GM23338 (cell line): Measurements from ENCODE around the gene BCAS3. TPM values are rescaled to one million over a fixed set of nuclear protein-coding genes. Genes with fewer than 3 reads are reported as not detected.

Source experiments
- ATAC-seq: fragments of 200-7000 bp; cut with Tn5 transposase; 3 replicates; pipeline ENCODE4 v1.9.1; 2020
- DNase-seq: peaks from one replicate; pipeline ENCODE4 v3.0.0-alpha.2; 2015; ENCODE audit warnings: low spot score
- H2AFZ ChIP-seq: fragments of 200-600 bp; sonication (generic); 2 replicates; pipeline ENCODE4 v1.8.0; 2016; ENCODE audit warnings: antibody characterized with exemption, mild to moderate bottlenecking, moderate library complexity
- H3F3A ChIP-seq: fragments of 200-600 bp; sonication (generic); replicated peaks from 2 replicates; pipeline ENCODE4 v1.8.0; 2017; ENCODE audit warnings: antibody characterized with exemption, mixed run types, low read depth
- H3K27ac ChIP-seq: fragments of 200-600 bp; sonication (generic); 2 replicates; pipeline ENCODE4 v1.6.1; 2016; ENCODE audit warnings: low read depth
- H3K27me3 ChIP-seq: fragments of 200-600 bp; sonication (generic); 2 replicates; pipeline ENCODE4 v1.8.0; 2016; ENCODE audit warnings: mild to moderate bottlenecking, mixed run types, moderate library complexity; ENCODE audit not compliant: insufficient read depth
- H3K36me3 ChIP-seq: fragments of 200-600 bp; sonication (generic); 2 replicates; pipeline ENCODE4 v1.8.0; 2016; ENCODE audit warnings: mild to moderate bottlenecking; ENCODE audit not compliant: insufficient read depth
- H3K4me1 ChIP-seq: fragments of 200-600 bp; sonication (generic); 2 replicates; pipeline ENCODE4 v1.8.0; 2016; ENCODE audit warnings: mild to moderate bottlenecking, moderate library complexity; ENCODE audit not compliant: insufficient read depth
- H3K4me2 ChIP-seq: fragments of 200-600 bp; sonication (generic); 2 replicates; pipeline ENCODE4 v1.7.1; 2017; ENCODE audit warnings: mixed run types
- H3K4me3 ChIP-seq: fragments of 200-600 bp; sonication (generic); 2 replicates; pipeline ENCODE4 v1.6.1; 2016; ENCODE audit warnings: mixed run types
- H3K79me2 ChIP-seq: fragments of 200-600 bp; sonication (generic); replicated peaks from 2 replicates; pipeline ENCODE4 v1.8.0; 2017; ENCODE audit warnings: mild to moderate bottlenecking; ENCODE audit not compliant: insufficient read depth
- H3K9me2 ChIP-seq: fragments of 200-600 bp; sonication (generic); 2 replicates; pipeline ENCODE4 v1.8.0; 2017; ENCODE audit not compliant: insufficient read depth
- H4K20me1 ChIP-seq: fragments of 200-600 bp; sonication (generic); replicated peaks from 2 replicates; pipeline ENCODE4 v1.8.0; 2017; ENCODE audit warnings: mild to moderate bottlenecking; ENCODE audit not compliant: insufficient read depth
- H3K27ac Mint-ChIP-seq: 2 replicates; pipeline ENCODE4 v1.8.0; 2020; ENCODE audit warnings: inconsistent platforms, mild to moderate bottlenecking, moderate library complexity, mixed read lengths
- H3K27me3 Mint-ChIP-seq: 3 replicates; pipeline ENCODE4 v1.8.0; 2022; ENCODE audit warnings: low read depth, mild to moderate bottlenecking, moderate library complexity, mixed read lengths, inconsistent platforms; ENCODE audit not compliant: insufficient read depth, poor library complexity
- H3K36me3 Mint-ChIP-seq: 3 replicates; pipeline ENCODE4 v1.8.0; 2021; ENCODE audit warnings: low read depth, mild to moderate bottlenecking, inconsistent platforms, moderate library complexity, mixed read lengths
- H3K4me1 Mint-ChIP-seq: 3 replicates; pipeline ENCODE4 v1.8.0; 2020; ENCODE audit warnings: mild to moderate bottlenecking, inconsistent platforms, mixed read lengths
- H3K4me3 Mint-ChIP-seq: 3 replicates; pipeline ENCODE4 v1.8.0; 2021; ENCODE audit warnings: moderate library complexity, mild to moderate bottlenecking, inconsistent platforms, mixed read lengths
- H3K9me3 Mint-ChIP-seq: 3 replicates; pipeline ENCODE4 v1.8.0; 2020; ENCODE audit warnings: moderate library complexity, mild to moderate bottlenecking, inconsistent platforms, mixed read lengths
- CREB1 ChIP-seq: fragments of 250-450 bp; sonication (Bioruptor Pico); IDR thresholded peaks from 2 replicates; pipeline ENCODE4 v1.5.0; 2020; ENCODE audit warnings: low read depth, mild to moderate bottlenecking, moderate library complexity
- JUNB ChIP-seq: IDR thresholded peaks from one replicate; pipeline ENCODE4 v1.6.1; 2016; ENCODE audit warnings: antibody characterized with exemption; ENCODE audit not compliant: unreplicated experiment
- NANOG ChIP-seq: IDR thresholded peaks from 2 replicates; pipeline ENCODE4 v1.6.1; 2016; ENCODE audit warnings: antibody characterized with exemption, borderline replicate concordance
- STAT1 ChIP-seq: IDR thresholded peaks from one replicate; pipeline ENCODE4 v1.6.1; 2016; ENCODE audit warnings: antibody characterized with exemption; ENCODE audit not compliant: unreplicated experiment
- ZNF114 ChIP-seq: fragments of 250-450 bp; sonication (Bioruptor Pico); IDR thresholded peaks from 2 replicates; pipeline ENCODE4 v1.5.0; 2020; ENCODE audit warnings: mild to moderate bottlenecking, moderate library complexity
- ZNF331 ChIP-seq: fragments of 250-450 bp; sonication (Bioruptor Pico); IDR thresholded peaks from 2 replicates; pipeline ENCODE4 v1.5.0; 2020; ENCODE audit warnings: low read depth, mild to moderate bottlenecking, moderate library complexity
- polyA plus RNA-seq: library from polyadenylated mRNA; unstranded; fragments of >200 nt; fragmentation: Nextera tagmentation; extraction: Ambion mirVana; gene quantifications from 2 replicates; pipeline ENCODE4 v1.2.1, GENCODE V29; 2016
- total RNA-seq: library from RNA; depleted of rRNA; stranded (reverse); fragments of >200 nt; shearing (Covaris generic); gene quantifications from 2 replicates; pipeline ENCODE4 v1.2.3, GENCODE V29; 2014
- TF ChIP-seq, protein P1 (sequence below): fragments of 250-450 bp; sonication (Bioruptor Pico); IDR thresholded peaks from 2 replicates; pipeline ENCODE4 v1.5.0; 2020; ENCODE audit warnings: mild to moderate bottlenecking, moderate library complexity

BCAS3 gene
- total and polyA plus RNA-seq, 2 experiments from 2014 or later: 8.2 to 28.0 TPM

DNA sequence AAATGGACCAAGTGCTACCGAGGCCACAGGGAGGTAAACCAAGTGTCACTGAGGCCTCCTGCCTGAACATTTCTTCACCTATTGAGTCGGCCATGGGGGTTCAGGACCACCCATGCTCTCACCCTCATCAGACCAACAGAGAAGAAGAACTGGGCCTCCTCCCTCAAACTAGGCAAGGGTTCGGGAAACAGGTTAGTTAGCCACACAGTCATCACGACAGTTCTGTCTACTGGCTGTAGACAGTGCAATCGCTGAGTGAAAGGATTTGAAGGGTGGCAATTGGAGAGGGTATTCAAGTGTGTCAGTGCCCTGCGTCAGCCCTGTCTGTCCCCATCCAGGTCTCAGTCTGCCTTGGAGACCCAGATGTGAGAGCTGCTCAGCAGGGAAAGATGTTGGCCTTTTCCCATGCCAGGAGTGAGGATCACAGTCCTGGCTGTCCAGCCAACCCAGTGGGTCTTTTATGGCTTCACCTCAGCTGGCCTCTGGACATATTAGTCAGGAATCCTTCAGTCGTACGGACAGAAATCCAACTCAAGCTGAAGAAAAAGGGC lies 741.9 kb downstream of the BCAS3 start:
- H3K9me3 Mint-ChIP-seq: no peaks in the 10 kb centered on the region
- Histone ChIP-seq H3K4me1 (peaks cover 7% of the 10 kb centered on the region; the same call in 1 of the 2 replicates), H2AFZ (no peak overlapping the region), H3K79me2 (no peaks in the 10 kb centered on the region), H3K4me3 (no peak overlapping the region), H3F3A (no peaks in the 10 kb centered on the region), H4K20me1 (no peaks in the 10 kb centered on the region), H3K27ac (no peak overlapping the region), H3K4me2 (no peak overlapping the region), H3K27me3 (peaks cover 40% of the 10 kb centered on the region), H3K36me3 (no peaks in the 10 kb centered on the region), H3K9me2 (no peaks in the 10 kb centered on the region)
- ATAC-seq (no peak), DNase-seq (no peak)
- no peak overlapping the region for H3K4me3 Mint-ChIP-seq
- no peaks in the 10 kb centered on the region; the same call in 2 of the 3 replicates for H3K36me3 Mint-ChIP-seq
- H3K4me1 Mint-ChIP-seq: peaks cover 6% of the 10 kb centered on the region
- no peak overlapping the region for H3K27ac Mint-ChIP-seq
- peaks cover 29% of the 10 kb centered on the region for H3K27me3 Mint-ChIP-seq
- TF ChIP-seq NANOG (no peak), ZNF114 (CRISPR knock-in tag) (no peak), STAT1 (no peak)
- TF ChIP-seq, protein P1, sequence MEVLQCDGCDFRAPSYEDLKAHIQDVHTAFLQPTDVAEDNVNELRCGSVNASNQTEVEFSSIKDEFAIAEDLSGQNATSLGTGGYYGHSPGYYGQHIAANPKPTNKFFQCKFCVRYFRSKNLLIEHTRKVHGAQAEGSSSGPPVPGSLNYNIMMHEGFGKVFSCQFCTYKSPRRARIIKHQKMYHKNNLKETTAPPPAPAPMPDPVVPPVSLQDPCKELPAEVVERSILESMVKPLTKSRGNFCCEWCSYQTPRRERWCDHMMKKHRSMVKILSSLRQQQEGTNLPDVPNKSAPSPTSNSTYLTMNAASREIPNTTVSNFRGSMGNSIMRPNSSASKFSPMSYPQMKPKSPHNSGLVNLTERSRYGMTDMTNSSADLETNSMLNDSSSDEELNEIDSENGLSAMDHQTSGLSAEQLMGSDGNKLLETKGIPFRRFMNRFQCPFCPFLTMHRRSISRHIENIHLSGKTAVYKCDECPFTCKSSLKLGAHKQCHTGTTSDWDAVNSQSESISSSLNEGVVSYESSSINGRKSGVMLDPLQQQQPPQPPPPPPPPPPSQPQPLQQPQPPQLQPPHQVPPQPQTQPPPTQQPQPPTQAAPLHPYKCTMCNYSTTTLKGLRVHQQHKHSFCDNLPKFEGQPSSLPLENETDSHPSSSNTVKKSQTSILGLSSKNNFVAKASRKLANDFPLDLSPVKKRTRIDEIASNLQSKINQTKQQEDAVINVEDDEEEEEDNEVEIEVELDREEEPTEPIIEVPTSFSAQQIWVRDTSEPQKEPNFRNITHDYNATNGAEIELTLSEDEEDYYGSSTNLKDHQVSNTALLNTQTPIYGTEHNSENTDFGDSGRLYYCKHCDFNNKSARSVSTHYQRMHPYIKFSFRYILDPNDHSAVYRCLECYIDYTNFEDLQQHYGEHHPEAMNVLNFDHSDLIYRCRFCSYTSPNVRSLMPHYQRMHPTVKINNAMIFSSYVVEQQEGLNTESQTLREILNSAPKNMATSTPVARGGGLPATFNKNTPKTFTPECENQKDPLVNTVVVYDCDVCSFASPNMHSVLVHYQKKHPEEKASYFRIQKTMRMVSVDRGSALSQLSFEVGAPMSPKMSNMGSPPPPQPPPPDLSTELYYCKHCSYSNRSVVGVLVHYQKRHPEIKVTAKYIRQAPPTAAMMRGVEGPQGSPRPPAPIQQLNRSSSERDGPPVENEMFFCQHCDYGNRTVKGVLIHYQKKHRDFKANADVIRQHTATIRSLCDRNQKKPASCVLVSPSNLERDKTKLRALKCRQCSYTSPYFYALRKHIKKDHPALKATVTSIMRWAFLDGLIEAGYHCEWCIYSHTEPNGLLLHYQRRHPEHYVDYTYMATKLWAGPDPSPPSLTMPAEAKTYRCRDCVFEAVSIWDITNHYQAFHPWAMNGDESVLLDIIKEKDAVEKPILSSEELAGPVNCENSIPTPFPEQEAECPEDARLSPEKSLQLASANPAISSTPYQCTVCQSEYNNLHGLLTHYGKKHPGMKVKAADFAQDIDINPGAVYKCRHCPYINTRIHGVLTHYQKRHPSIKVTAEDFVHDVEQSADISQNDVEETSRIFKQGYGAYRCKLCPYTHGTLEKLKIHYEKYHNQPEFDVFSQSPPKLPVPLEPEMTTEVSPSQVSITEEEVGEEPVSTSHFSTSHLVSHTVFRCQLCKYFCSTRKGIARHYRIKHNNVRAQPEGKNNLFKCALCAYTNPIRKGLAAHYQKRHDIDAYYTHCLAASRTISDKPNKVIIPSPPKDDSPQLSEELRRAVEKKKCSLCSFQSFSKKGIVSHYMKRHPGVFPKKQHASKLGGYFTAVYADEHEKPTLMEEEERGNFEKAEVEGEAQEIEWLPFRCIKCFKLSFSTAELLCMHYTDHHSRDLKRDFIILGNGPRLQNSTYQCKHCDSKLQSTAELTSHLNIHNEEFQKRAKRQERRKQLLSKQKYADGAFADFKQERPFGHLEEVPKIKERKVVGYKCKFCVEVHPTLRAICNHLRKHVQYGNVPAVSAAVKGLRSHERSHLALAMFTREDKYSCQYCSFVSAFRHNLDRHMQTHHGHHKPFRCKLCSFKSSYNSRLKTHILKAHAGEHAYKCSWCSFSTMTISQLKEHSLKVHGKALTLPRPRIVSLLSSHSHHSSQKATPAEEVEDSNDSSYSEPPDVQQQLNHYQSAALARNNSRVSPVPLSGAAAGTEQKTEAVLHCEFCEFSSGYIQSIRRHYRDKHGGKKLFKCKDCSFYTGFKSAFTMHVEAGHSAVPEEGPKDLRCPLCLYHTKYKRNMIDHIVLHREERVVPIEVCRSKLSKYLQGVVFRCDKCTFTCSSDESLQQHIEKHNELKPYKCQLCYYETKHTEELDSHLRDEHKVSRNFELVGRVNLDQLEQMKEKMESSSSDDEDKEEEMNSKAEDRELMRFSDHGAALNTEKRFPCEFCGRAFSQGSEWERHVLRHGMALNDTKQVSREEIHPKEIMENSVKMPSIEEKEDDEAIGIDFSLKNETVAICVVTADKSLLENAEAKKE: no peak

GRCh38 chr17:61420052-61420451 lies 742.4 kb downstream of the BCAS3 start:
- Mint-ChIP-seq H3K27me3 (peaks cover 26% of the 10 kb centered on the region), H3K9me3 (no peaks in the 10 kb centered on the region), H3K4me1 (peaks cover 6% of the 10 kb centered on the region), H3K27ac (no peak overlapping the region), H3K4me3 (no peak overlapping the region), H3K36me3 (no peaks in the 10 kb centered on the region; the same call in 2 of the 3 replicates)
- Histone ChIP-seq H3F3A (no peaks in the 10 kb centered on the region), H3K4me2 (no peak overlapping the region), H3K79me2 (no peaks in the 10 kb centered on the region), H3K9me2 (no peaks in the 10 kb centered on the region), H3K27me3 (peaks cover 35% of the 10 kb centered on the region), H4K20me1 (no peaks in the 10 kb centered on the region), H3K27ac (no peak overlapping the region), H3K36me3 (no peaks in the 10 kb centered on the region), H3K4me1 (peaks cover 7% of the 10 kb centered on the region; the same call in 1 of the 2 replicates), H2AFZ (no peak overlapping the region), H3K4me3 (no peak overlapping the region)
- DNase-seq (no peak), ATAC-seq (no peak)
- no peak for TF ChIP-seq JUNB
- TF ChIP-seq, protein P1: no peak
- TF ChIP-seq ZNF331: no peak
- TF ChIP-seq CREB1 (CRISPR knock-in tag): no peak
- no peak for TF ChIP-seq ZNF114 (CRISPR knock-in tag)
